Stimulated activated naive CD8-positive, alpha-beta T cell treated with anti-CD3 and anti-CD28 coated beads, Interleukin-15, Interleukin-2, amounts not matched to agents 100 ng/mL and 50 ng/mL, for 24 hours (primary cell): ENCODE data around the gene OSBPL5.
"Not testable (repeated sequence)": the region's sequence is repeated elsewhere in the genome, so short reads cannot be mapped to it uniquely, and the experiment has no call there.

ENCODE experiments used
- H3K27ac Mint-ChIP-seq: one replicate; pipeline ENCODE4 v1.8.0; 2021; ENCODE audit warnings: mild to moderate bottlenecking, mixed read lengths
- H3K27me3 Mint-ChIP-seq: one replicate; pipeline ENCODE4 v1.8.0; 2021; ENCODE audit warnings: mixed read lengths
- H3K36me3 Mint-ChIP-seq: one replicate; pipeline ENCODE4 v1.8.0; 2021; ENCODE audit warnings: low read depth, mixed read lengths
- H3K4me1 Mint-ChIP-seq: one replicate; pipeline ENCODE4 v1.8.0; 2021; ENCODE audit warnings: low read depth, mixed read lengths
- H3K4me3 Mint-ChIP-seq: one replicate; pipeline ENCODE4 v1.8.0; 2021; ENCODE audit warnings: mild to moderate bottlenecking, mixed read lengths
- H3K9me3 Mint-ChIP-seq: one replicate; pipeline ENCODE4 v1.8.0; 2021; ENCODE audit warnings: mixed read lengths

OSBPL5 gene

DNA sequence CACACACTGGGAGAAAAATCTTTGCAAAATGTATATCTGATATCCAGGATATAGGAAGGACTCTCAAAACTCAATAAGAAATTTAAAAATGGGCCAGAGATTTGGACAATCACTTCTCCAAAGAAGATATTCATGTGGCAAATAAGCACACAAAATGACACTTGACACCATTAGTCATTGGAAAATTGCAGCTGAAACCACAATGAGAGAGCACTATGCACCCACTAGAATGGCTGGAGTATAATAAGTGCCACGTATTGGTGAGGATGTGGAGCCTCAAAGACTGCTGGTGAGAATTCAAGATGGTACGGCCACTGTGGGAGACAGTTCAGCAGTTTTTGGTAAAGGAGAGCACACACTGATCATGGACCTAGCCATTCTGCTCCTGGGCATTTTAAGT lies 12.8 kb upstream of the OSBPL5 start:
- peaks cover 3% of the 10 kb centered on the region for H3K36me3 Mint-ChIP-seq
- H3K4me1 Mint-ChIP-seq, result no peaks in the 10 kb centered on the region
- H3K27ac Mint-ChIP-seq, result no peak overlapping the region
- H3K4me3 Mint-ChIP-seq, result no peak overlapping the region
- H3K27me3 Mint-ChIP-seq, result peaks cover 3% of the 10 kb centered on the region
- peaks cover 18% of the 10 kb centered on the region for H3K9me3 Mint-ChIP-seq

DNA sequence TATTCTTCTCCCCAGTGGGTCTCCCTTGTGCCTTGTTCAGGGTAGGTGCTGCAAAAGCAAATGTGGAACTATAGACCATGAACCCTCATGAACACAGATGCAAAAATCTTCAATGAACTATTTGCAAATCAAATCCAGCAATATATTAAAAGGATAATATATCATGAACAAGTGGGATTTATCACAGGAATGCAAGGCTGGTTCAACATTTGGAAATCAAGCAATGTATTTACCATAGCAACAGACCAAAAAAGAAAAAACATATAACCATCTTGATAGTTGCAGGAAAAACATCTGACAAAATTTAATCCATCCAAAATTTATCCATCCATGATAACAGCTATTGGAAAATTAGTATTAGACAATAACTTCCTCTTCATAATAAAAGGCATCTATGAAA lies 11.4 kb upstream of the OSBPL5 start:
- Mint-ChIP-seq H3K4me1 (no peaks in the 10 kb centered on the region), H3K27ac (no peak overlapping the region), H3K36me3 (peaks cover 3% of the 10 kb centered on the region), H3K9me3 (peaks cover 18% of the 10 kb centered on the region), H3K4me3 (no peak overlapping the region), H3K27me3 (peaks cover 8% of the 10 kb centered on the region)

DNA sequence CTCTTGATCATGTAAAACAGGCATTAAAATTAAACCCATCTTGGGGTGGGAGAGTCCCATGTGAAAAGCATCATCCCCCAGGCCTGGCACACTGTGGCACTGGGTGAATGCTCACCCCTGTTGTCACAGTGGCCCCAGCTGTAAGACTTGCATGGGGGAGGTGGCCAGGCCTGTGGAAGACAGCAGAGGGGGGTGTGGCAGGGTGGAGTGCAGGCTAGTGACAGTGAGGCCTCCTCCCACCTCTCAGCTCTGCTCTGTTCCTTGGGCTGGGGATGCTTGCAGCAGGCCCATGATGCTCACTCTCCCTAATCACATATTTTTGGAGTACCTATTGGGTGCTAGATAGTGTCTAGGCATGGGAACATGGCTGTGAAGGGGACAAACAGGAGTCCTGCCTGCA lies 10.1 kb upstream of the OSBPL5 start:
- H3K27me3 Mint-ChIP-seq, result peaks cover 9% of the 10 kb centered on the region
- H3K4me1 Mint-ChIP-seq, result peaks cover 4% of the 10 kb centered on the region
- no peak overlapping the region for H3K27ac Mint-ChIP-seq
- H3K36me3 Mint-ChIP-seq, result peaks cover 3% of the 10 kb centered on the region
- no peak overlapping the region for H3K4me3 Mint-ChIP-seq
- H3K9me3 Mint-ChIP-seq, result peaks cover 18% of the 10 kb centered on the region

DNA sequence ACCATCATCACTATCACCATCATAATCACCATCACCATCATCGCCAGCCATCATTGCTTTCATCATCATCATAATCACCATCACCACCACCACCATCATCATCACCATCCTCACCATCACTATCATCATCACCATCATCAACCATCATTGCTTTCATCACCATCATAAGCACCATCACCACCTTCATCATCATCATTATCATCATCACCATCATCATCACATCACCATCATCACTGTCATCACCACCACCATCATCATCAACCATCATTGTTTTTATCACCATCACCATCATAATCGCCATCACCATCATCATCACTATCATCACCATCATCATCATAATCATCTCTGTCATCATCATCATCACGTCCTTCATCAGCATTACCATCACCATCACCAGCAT lies 9.3 kb upstream of the OSBPL5 start:
- no peak overlapping the region for H3K4me3 Mint-ChIP-seq
- H3K27me3 Mint-ChIP-seq, result peaks cover 15% of the 10 kb centered on the region
- H3K36me3 Mint-ChIP-seq, result peaks cover 3% of the 10 kb centered on the region
- peaks cover 12% of the 10 kb centered on the region for H3K4me1 Mint-ChIP-seq
- H3K9me3 Mint-ChIP-seq, result peaks cover 18% of the 10 kb centered on the region
- H3K27ac Mint-ChIP-seq, result no peak overlapping the region

DNA sequence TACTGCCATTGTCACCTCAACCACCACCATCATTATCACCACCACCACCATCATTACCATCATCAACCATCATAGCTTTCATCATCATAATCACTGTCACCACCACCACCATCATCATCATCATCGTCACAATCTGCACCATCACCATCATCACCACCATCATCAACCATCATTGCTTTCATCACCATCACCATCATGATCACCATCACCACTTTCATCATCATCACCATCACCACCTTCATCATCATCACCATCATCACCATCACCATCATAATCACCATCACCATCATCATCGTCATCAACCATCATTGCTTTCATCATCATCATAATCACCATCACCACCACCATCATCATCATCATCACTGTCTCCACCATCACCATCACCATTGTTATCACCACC lies 8.7 kb upstream of the OSBPL5 start:
- H3K9me3 Mint-ChIP-seq, result peaks cover 18% of the 10 kb centered on the region
- peaks cover 3% of the 10 kb centered on the region for H3K36me3 Mint-ChIP-seq
- peaks cover 18% of the 10 kb centered on the region for H3K4me1 Mint-ChIP-seq
- H3K4me3 Mint-ChIP-seq, result no peak overlapping the region
- peaks cover 18% of the 10 kb centered on the region for H3K27me3 Mint-ChIP-seq
- no peak overlapping the region for H3K27ac Mint-ChIP-seq

DNA sequence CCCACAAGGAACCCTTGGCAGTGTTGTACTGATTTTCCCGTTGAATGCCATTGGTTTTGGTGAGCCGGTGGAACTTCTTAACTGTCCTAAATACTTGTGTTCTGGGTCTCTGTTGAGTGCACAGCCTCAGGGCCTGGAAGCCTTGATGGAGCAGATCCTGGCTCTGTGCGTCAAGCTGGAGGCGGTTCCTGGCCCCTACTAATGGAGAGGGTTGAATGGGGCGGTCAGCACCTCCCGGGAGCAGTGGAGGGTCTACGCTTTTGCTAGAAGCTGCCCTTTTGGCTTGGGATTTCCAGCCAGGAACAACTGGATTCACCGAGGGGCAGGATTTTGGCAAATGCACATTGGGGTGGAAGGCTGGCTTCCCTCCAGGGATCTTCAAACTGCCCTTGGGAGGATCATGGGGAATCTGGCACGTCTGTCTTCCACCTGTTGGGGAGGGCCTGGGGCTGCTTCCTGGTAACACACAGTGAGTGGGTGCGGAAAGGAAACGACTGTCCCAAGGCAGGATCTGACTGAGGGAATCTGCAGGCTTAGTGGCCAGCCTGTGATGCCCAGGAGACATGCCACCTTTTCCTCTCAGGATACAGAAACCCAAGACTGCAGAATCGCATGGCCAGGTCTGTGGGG lies 6.9 kb upstream of the OSBPL5 start:
- Mint-ChIP-seq H3K36me3 (peaks cover 3% of the 10 kb centered on the region), H3K9me3 (peaks cover 13% of the 10 kb centered on the region), H3K27me3 (peaks cover 19% of the 10 kb centered on the region), H3K27ac (no peak overlapping the region), H3K4me3 (no peak overlapping the region), H3K4me1 (peaks cover 18% of the 10 kb centered on the region)

DNA sequence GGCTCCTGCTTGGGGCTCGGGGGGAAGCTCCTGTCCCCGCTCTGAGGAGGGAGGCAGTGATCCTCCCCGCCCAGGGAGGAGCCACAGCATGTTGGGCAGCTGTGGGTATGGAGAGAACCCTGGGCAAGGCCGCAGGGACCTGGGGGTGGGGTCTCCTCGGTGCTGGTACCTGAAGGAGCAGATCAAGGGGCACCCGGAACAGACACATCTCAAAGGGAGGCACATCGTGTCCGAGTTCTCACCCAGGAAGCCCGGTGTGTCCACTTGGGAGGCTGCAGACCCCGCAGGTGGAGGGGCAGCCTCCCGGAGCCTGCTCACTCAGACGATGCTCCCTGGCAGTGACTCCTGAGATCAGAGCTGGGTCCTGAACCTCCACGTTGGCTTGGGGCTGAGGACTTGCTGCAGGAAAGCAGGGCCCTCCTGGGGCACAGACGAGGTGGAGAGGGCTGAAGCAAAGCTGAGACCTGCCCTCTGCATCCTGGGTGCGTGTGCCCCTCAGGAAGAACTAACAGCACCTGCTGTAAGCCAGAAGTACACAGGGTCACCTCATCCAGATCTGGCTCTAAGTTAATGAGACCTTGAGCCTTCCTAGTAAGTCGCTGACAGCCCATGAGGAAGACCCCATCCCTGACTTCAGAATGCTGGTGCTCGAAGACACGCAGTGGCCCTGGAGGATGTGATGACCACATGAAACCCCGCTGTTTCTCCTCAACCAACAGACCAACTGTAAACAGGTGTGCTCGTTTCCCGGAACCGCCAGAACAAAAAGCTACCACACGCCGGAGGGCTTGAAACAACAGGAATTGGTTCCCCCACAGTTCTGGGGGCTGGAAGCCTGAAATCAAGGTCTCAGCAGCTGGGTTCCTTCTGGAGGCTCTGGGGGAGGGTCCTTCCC lies 5.9 kb upstream of the OSBPL5 start:
- peaks cover 20% of the 10 kb centered on the region for H3K27me3 Mint-ChIP-seq
- H3K4me1 Mint-ChIP-seq, result peaks cover 18% of the 10 kb centered on the region
- H3K36me3 Mint-ChIP-seq, result no peaks in the 10 kb centered on the region
- peaks cover 7% of the 10 kb centered on the region for H3K9me3 Mint-ChIP-seq
- H3K4me3 Mint-ChIP-seq, result no peak overlapping the region
- no peak overlapping the region for H3K27ac Mint-ChIP-seq

DNA sequence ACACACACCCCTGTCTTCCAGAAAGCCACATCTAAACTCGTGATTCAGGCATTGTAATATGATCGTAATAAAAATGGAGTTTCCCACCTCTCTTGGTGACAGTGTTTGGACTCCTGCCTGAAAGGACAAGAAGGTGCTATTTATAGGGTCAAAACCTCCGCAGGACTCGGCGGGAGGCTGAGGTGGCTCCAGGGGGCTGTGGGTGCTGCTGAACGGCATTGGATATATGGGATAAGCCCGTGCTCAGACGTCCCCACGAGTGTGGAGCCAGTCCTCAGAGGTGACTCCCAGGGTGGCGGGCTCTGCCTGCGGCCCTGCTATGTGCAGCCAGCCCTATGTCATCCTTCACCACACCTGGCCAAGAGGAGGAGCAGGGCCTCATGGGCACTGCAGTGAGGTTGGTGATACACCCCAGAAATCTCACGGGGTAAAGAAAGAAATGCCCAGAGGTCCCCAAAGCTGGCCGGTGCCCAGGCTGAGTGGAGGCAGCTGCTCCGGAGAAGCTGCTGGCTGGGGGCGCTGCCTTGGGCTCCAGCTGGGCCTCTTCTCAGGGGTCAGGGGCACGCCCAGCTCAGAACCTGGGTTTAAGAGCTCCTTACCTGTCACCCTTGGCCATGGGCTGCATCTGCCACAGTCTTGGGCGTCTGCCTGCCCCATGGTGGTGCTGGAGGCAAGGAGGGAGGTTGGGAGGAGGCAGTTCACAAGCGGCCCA lies 5.1 kb upstream of the OSBPL5 start:
- Mint-ChIP-seq H3K27me3 (peaks cover 20% of the 10 kb centered on the region), H3K4me1 (peaks cover 23% of the 10 kb centered on the region), H3K27ac (no peak overlapping the region), H3K36me3 (no peaks in the 10 kb centered on the region), H3K4me3 (peak overlapping the region; percentile 73), H3K9me3 (no peaks in the 10 kb centered on the region)

DNA sequence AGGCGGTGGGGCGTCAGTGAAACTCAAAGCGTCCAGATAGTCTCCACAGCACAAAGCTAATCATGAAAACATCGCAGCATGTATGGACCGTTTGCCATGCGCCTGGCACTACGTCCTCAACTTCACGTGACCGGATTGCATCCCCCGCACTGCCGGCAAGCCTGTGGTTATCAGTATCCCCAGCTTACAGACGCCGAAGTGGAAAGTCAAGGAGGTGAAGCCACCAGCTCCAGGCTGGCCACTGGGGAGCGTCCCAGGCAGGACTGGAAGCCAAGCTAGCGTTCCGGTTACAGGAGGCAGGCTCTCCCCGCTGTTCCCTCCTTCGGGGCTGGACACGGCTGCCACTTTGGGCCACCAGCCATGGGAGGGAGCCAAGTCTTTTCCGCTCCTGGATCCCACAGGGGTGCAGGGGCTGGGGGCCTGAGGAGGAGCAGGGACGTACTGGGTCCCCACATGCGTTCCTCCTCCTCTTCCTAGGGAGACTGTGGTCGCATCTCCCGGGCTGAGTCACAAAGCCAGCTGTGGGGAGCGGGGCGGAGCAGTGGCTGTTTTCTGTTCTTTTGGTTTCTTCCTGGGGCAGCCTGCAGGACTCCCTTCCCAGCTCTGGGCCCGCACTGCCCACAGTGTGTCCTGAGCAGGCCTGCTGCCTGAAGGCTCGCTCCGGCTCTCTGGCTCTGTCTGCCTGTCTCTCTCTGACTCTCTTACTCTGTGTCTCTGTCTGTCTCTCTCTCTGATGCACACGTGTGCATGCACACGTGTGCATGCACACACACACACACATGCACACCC lies 4.3 kb upstream of the OSBPL5 start:
- Mint-ChIP-seq H3K27ac (peak overlapping the region; percentile 31), H3K36me3 (no peaks in the 10 kb centered on the region), H3K4me1 (peaks cover 23% of the 10 kb centered on the region), H3K4me3 (peak overlapping the region; percentile 73), H3K9me3 (no peaks in the 10 kb centered on the region), H3K27me3 (peaks cover 20% of the 10 kb centered on the region)

DNA sequence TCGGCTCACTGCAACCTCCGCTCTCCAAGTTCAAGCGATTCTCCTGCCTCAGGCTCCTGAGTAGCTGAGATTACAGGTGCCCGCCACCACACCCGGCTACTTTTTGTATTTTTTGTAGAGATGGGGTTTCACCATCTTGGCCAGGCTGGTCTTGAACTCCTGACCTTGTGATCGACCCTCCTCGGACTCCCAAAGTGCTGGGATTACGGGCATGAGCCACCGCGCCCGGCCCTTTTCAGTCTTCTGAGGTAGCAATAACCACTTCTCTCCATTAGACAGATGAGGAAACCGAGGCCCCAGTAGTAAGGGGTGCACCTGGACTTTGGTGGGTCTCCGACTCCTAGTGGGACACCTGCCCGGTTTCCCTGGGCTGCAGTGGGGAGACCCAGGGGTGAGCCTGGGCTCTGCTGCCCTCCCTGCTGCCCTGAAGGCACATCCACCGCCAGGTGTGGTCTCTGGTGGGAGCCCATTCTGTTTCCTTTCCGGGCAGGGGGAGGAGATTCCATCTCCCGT lies 3.7 kb upstream of the OSBPL5 start:
- H3K36me3 Mint-ChIP-seq, H3K9me3 Mint-ChIP-seq: not testable (repeated sequence)
- Mint-ChIP-seq H3K4me3 (peak overlapping the region; percentile 73), H3K27ac (peak overlapping the region; percentile 31), H3K4me1 (peaks cover 26% of the 10 kb centered on the region), H3K27me3 (peaks cover 22% of the 10 kb centered on the region)

DNA sequence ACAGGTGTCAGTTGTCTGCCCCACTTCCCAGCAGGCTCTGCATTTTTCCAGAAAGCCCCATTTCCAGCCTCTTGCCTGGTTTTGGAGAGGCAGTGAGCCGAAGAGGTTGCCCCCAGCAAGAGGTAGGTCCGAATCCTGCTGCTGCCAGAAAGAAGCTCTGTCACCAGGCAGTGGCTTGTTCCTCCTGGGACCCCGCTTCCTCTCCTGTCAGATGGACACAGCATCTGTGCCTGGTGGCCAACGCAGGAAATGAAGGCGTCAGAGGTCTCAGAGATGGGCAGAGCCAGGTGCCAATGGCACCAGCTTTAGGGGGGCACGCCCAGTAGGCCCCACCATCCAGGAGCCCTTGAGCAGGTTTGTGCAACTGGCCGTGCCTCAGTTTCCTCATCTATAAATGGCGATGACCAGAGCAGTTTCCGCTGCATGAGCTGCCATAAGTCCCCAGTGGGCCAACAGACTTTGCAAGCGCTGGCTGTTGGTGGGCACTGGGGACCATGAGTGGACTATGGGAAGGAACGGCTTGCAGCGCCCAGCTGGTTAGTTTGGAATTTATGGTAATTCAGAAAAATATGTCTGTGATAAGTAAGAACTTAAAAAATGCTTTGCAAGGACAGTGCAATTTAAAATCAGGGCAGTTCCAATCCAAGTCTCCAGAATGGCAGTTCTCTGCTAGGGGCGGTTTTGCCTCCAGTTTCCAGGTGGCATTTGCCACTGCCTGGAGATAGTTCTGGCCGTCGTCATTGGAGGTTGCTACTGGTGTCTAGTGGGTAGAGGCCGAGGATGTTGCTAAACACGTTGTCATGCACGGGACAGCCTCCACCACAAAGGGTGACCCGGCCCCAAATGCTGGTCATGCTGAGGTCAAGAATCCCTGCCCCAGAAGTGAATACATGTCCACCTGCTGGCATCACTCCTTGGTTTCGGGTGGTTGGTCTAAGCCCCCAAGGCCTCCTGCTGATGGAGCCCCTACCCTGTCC lies 2.3 kb upstream of the OSBPL5 start:
- no peak overlapping the region for H3K4me3 Mint-ChIP-seq

DNA sequence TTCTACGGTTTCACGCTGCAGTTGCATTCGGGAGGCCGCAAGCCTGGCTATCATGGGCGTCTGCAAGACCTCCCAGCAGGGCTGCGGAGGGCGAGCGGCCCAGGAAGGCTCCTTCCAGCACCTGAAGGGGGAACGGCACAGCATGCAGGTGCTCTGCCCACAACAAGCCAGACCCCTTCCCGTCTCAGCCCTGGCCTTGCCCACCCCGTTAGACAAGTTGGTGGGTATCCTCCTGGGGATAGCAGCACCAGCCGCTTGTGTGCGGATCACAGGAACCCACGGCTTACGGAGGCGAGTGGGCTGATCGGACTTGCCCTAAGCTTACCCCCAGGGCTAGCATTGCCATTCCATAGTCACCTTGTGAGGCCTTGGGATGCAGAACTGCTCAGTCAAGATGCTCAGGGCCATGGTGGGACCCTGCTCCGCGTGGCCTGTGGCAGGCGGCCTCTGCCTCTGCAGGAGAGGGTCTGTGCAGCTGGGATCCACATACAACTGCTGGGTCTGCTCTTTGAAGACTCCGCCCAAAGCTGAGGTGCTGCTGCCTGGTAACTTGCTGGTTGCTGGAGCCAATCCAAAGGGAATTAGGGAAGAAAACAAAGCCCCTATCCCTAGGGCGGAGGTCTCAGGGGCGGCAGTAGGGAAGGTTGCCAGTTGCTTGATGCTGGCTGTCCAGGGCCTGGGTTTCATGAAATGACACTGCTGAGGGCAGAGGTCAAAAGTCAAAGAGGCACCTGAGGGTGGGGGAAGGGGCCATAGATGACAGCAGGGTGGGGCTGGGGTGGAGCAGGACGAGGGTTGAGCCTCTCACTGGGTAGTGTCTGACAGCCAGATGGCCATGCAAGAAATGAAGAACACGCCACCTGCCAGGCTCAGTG lies 1.4 kb upstream of the OSBPL5 start:
- Mint-ChIP-seq H3K27me3 (peaks cover 28% of the 10 kb centered on the region), H3K27ac (no peak overlapping the region), H3K36me3 (no peaks in the 10 kb centered on the region), H3K4me3 (no peak overlapping the region), H3K4me1 (peaks cover 28% of the 10 kb centered on the region), H3K9me3 (no peaks in the 10 kb centered on the region)

More for the DNA sequence above, 2.3 kb upstream of the OSBPL5 start:
- H3K27me3 Mint-ChIP-seq, result peaks cover 32% of the 10 kb centered on the region
- peaks cover 28% of the 10 kb centered on the region for H3K4me1 Mint-ChIP-seq
- H3K36me3 Mint-ChIP-seq, result no peaks in the 10 kb centered on the region
- H3K9me3 Mint-ChIP-seq, result no peaks in the 10 kb centered on the region
- no peak overlapping the region for H3K27ac Mint-ChIP-seq

DNA sequence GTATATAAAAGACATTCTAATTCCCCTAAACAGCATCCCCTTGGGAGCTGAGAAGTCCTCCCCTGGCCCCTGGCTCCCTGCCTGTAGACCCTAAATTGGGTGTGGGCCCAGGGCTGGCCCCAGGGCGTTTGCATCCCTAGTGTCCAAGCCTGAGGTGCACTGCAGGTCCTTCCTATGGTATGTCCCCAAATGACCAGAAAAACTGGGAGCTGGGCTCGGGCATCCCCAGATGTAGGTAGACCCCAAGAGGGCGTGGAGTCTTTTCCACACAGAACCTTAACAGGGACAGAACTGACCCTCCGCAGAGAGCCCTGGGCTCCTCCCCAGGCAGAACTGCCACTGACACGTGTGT lies 782 bp upstream of the OSBPL5 start:
- H3K4me3 Mint-ChIP-seq, result peak overlapping the region; percentile 76
- peaks cover 33% of the 10 kb centered on the region for H3K27me3 Mint-ChIP-seq
- H3K9me3 Mint-ChIP-seq, result no peaks in the 10 kb centered on the region
- H3K4me1 Mint-ChIP-seq, result peaks cover 29% of the 10 kb centered on the region
- no peaks in the 10 kb centered on the region for H3K36me3 Mint-ChIP-seq
- no peak overlapping the region for H3K27ac Mint-ChIP-seq
